Stimulated activated naive CD8-positive, alpha-beta T cell treated with anti-CD3 and anti-CD28 coated beads, Interleukin-15, amount 100 ng/mL, for 72 hours (primary cell): ENCODE results near the gene CLEC5A.
"Not testable (repeated sequence)": the region's sequence is repeated elsewhere in the genome, so short reads cannot be mapped to it uniquely, and the experiment has no call there.

Experiments
- ATAC-seq: fragments of 150-1000 bp; cut with Tn5 transposase; 2 replicates; pipeline ENCODE4 v1.10.0; 2021; ENCODE audit warnings: mild to moderate bottlenecking, moderate library complexity
- DNase-seq, 2 donors: peaks; one replicate each; pipeline ENCODE4 v3.0.0; 2021 to 2022
- H3K27ac Mint-ChIP-seq, 2 donors: one replicate each; pipeline ENCODE4 v1.8.0; 2022; ENCODE audit warnings: mild to moderate bottlenecking in 2 of 2, mixed read lengths in 2 of 2, moderate library complexity in 2 of 2
- H3K27me3 Mint-ChIP-seq: one replicate; pipeline ENCODE4 v1.8.0; 2022; ENCODE audit warnings: mixed read lengths
- H3K4me1 Mint-ChIP-seq: one replicate; pipeline ENCODE4 v1.8.0; 2022; ENCODE audit warnings: mild to moderate bottlenecking, mixed read lengths
- H3K4me3 Mint-ChIP-seq, 2 donors: one replicate each; pipeline ENCODE4 v1.8.0; 2022; ENCODE audit warnings: mild to moderate bottlenecking in 2 of 2, mixed read lengths in 2 of 2, moderate library complexity in 1 of 2
- H3K9me3 Mint-ChIP-seq, 2 donors: one replicate each; pipeline ENCODE4 v1.8.0; 2022; ENCODE audit warnings: mixed read lengths in 2 of 2

The CLEC5A gene

DNA sequence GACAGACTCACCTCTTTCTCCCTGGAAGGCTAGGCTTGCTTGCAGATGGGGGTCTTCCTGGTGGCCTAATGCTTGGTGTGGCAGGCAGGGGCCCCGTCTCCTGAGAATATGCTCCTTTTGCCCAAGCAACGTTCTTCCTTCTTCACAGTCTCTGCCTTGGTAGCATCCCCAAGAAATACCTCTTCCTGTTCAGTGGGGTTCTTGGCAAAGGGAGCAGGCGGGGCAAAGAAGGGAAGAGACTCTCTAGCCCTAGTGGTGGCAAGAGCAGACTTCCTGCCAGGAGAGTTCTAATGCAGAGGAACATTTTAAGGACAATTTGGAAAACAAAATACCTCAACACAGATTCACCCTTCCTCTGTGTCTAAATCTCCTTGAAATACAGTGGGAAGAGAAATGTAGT lies at the start of gene CLEC5A:
Gene CLEC5A (minus strand): TSS at position 179 of the 400 bp plus-strand sequence. CDS start 682 bp downstream, outside the sequence.
- Mint-ChIP-seq H3K9me3 (no peaks in the 10 kb centered on the region), H3K27me3 (peaks cover 6% of the 10 kb centered on the region), H3K27ac (no peak within 1 kb of the TSS), H3K4me3 (no peak within 1 kb of the TSS), H3K4me1 (no peaks in the 10 kb centered on the region)
- ATAC-seq (no peak), DNase-seq (no peak)

GRCh38 chr7:141993354-141993753 lies 46.6 kb upstream of the CLEC5A start:
- H3K27ac Mint-ChIP-seq = no peak overlapping the region

GRCh38 chr7:141992688-141993087 lies 45.9 kb upstream of the CLEC5A start:
- no peak overlapping the region for H3K27ac Mint-ChIP-seq
- DNase-seq (no peak), ATAC-seq (no peak)
- no peaks in the 10 kb centered on the region for H3K4me1 Mint-ChIP-seq
- no peaks in the 10 kb centered on the region for H3K27me3 Mint-ChIP-seq
- H3K4me3 Mint-ChIP-seq = no peak overlapping the region
- no peaks in the 10 kb centered on the region for H3K9me3 Mint-ChIP-seq

More at GRCh38 chr7:141993354-141993753, 46.6 kb upstream of the CLEC5A start:
- H3K9me3 Mint-ChIP-seq = no peaks in the 10 kb centered on the region
- ATAC-seq (no peak), DNase-seq (no peak)
- no peaks in the 10 kb centered on the region for H3K27me3 Mint-ChIP-seq
- H3K4me3 Mint-ChIP-seq = no peak overlapping the region
- no peaks in the 10 kb centered on the region for H3K4me1 Mint-ChIP-seq

DNA sequence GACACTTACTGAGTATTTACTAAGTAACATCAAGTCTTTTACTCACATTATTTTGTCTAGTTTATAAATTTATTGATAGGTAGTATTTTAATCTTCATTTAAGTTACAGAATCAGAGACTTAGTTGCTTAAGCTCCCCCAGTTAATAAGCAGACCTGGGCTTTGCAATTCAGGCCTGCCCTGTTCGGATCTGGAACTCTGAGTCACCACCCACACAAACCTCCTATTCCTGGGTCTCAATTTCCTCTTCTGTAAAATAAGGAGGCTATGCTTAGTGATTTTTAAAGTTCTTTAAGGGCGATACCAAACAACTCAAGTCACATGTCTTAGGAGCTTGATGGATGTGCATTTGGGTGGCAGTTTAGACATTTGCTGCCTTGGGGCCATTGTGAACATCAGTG lies 45.4 kb upstream of the CLEC5A start:
- H3K4me1 Mint-ChIP-seq = no peaks in the 10 kb centered on the region
- no peak overlapping the region for H3K27ac Mint-ChIP-seq
- no peaks in the 10 kb centered on the region for H3K9me3 Mint-ChIP-seq
- DNase-seq (no peak), ATAC-seq (no peak)
- H3K27me3 Mint-ChIP-seq = no peaks in the 10 kb centered on the region
- no peak overlapping the region for H3K4me3 Mint-ChIP-seq

DNA sequence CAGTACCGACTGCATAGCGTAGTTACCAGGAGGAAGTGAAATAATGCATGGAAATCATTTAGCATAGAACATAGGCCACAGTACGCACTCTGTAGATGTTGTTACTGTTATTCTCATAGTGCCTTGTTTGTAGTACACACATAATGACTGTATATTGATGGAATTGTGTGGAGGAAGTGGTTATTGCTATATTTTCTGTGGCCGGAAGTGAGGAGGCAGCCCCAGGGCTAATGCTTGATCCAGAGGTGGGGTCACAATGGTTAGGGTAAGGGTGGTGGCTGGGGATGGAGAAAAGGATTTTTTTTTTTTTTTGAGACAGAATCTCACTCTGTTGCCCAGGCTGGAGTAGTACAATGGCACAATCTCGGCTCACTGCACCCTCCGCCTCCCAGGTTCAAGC lies 44.4 kb upstream of the CLEC5A start:
- no peak overlapping the region for H3K27ac Mint-ChIP-seq
- no peak for ATAC-seq

DNA sequence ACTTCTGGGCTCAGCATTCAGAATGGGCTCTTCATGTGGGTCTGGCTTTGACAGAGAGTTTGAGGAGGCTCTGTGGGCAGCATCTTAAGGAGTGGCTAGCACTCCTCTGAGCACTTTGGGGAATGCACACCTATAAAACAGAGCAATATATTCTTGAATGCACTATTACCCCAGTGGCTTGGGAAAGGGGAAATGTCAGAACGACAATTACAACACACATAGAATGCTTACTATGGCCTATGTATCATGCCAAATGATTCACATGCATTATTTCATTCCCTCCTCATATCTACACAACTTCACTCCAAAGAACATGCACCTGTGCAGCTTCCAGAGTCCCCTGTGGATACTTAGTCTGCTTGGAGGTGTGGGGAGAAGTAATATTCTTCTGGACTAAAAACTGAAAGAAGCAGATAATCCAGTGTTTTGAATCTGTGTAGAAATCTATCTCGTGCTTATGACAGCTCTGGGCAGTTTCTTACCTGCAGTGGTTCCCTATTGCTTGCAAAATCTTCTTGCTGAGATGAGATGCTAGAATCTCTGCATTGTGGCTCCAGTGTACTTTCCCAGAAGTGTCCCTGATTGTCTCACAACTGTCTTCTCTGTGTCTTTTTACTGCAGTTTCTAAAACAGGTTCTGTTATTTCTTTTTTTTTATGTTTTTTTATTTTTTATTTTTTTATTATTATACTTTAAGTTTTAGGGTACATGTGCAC lies 43.4 kb upstream of the CLEC5A start:
- H3K27ac Mint-ChIP-seq = no peak overlapping the region
- no peaks in the 10 kb centered on the region for H3K27me3 Mint-ChIP-seq

More for the DNA sequence above, 44.4 kb upstream of the CLEC5A start:
- H3K27me3 Mint-ChIP-seq = no peaks in the 10 kb centered on the region
- H3K4me3 Mint-ChIP-seq = no peak overlapping the region
- no peaks in the 10 kb centered on the region for H3K4me1 Mint-ChIP-seq
- DNase-seq = no peak
- H3K9me3 Mint-ChIP-seq = no peaks in the 10 kb centered on the region

DNA sequence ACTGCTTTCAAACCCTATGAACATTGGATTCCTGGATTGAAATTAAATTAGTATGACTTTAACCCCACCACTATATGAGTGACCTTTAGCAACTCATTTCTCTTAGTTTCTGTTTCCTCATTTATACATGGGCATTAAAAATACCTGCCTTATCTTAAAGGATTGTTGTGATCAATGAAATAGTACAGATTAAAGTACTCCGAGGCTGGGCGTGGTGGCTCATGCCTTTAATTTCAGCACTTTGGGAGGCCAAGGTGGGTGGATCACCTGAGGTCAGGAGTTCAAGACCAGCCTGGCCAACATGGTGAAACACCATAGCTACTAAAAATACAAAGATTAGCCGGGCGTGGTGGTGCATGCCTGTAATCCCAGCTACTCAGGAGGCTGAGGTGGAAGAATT lies 41.0 kb upstream of the CLEC5A start:
- not testable (repeated sequence) for H3K4me1 Mint-ChIP-seq

More for the DNA sequence above, 43.4 kb upstream of the CLEC5A start:
- H3K4me3 Mint-ChIP-seq = no peak overlapping the region
- no peak for ATAC-seq
- no peak for DNase-seq
- no peaks in the 10 kb centered on the region for H3K9me3 Mint-ChIP-seq
- no peaks in the 10 kb centered on the region for H3K4me1 Mint-ChIP-seq

GRCh38 chr7:141986923-141987322 lies 40.1 kb upstream of the CLEC5A start:
- Mint-ChIP-seq H3K4me1 (no peaks in the 10 kb centered on the region), H3K27me3 (no peaks in the 10 kb centered on the region), H3K27ac (no peak overlapping the region), H3K9me3 (no peaks in the 10 kb centered on the region), H3K4me3 (no peak overlapping the region)
- no peak for DNase-seq
- no peak for ATAC-seq

More for the DNA sequence above, 41.0 kb upstream of the CLEC5A start:
- DNase-seq, H3K27ac Mint-ChIP-seq, ATAC-seq, H3K4me3 Mint-ChIP-seq, H3K9me3 Mint-ChIP-seq, H3K27me3 Mint-ChIP-seq: not testable (repeated sequence)

DNA sequence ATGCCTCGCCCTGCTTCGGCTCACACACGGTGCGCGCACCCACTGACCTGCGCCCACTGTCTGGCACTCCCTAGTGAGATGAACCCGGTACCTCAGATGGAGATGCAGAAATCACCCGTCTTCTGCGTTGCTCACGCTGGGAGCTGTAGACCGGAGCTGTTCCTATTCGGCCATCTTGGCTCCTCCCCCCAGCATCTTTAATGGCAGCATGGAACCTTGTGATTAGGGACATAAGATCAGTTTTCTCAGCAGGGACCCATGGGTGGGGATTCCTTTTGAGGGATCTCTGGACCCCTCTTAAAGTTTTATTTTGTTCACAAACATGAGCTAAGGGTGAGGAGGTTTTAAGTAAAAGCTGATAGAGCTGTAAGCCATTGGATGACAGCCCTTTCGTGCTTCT lies 39.2 kb upstream of the CLEC5A start:
- H3K27me3 Mint-ChIP-seq, H3K4me3 Mint-ChIP-seq, DNase-seq, H3K4me1 Mint-ChIP-seq, ATAC-seq, H3K9me3 Mint-ChIP-seq: not testable (repeated sequence)
- peak overlapping the region in 1 of 2 donors; percentile 76 for H3K27ac Mint-ChIP-seq

DNA sequence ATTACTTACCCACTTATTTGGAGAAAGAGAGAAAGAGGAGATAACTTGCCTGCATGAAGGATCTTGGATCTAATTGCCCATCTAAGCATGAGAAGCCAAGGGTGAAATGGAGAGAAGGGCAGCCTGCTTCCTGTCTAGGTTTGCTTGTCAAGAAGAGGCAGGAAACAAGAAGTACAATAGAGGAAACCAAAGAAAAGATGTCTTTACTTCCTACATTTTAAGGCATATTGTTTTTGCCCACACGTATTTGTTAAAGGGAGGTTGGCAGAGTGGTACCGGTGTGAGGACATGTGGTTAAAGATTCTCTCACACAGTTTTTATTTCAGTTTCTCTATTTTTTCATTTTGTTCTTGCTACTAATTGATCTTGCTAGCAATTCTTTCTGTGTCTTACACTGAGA lies 32.8 kb upstream of the CLEC5A start:
- peaks cover 12% of the 10 kb centered on the region for H3K4me1 Mint-ChIP-seq
- no peaks in the 10 kb centered on the region for H3K27me3 Mint-ChIP-seq
- no peaks in the 10 kb centered on the region for H3K9me3 Mint-ChIP-seq
- ATAC-seq = no peak
- no peak for DNase-seq
- H3K4me3 Mint-ChIP-seq = no peak overlapping the region
- H3K27ac Mint-ChIP-seq = no peak overlapping the region

DNA sequence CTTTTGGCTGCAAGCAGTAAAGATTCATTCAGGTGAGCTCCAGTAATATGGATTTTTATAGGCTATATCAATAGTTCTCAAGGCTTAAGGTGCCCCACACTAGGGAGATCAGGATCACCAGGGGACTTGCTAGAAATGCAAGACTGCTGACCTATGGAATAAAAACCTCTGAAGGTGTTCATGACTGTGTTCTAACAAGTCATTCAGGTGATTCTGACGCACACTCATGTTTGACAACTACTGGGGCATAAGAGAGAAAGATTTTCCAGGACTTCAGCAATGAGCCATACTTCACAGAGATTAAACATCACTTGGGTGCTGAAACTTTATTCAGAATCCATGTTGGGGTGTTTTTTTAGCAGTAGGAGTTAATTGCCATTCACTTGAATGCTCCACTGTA lies 31.6 kb upstream of the CLEC5A start:
- DNase-seq = no peak
- Mint-ChIP-seq H3K4me1 (peaks cover 12% of the 10 kb centered on the region), H3K27me3 (no peaks in the 10 kb centered on the region), H3K9me3 (no peaks in the 10 kb centered on the region), H3K27ac (no peak overlapping the region), H3K4me3 (no peak overlapping the region)
- ATAC-seq = no peak

- no peak for ATAC-seq
- peaks cover 12% of the 10 kb centered on the region for H3K4me1 Mint-ChIP-seq
- H3K27ac Mint-ChIP-seq = peak overlapping the region in 1 of 2 donors; percentile 54
- H3K27me3 Mint-ChIP-seq = no peaks in the 10 kb centered on the region
- DNase-seq = no peak
- peak overlapping the region; percentile 82 to 87 for H3K4me3 Mint-ChIP-seq
- H3K9me3 Mint-ChIP-seq = no peaks in the 10 kb centered on the region
Measured at GRCh38 chr7:141976524-141977245, 29.9 kb upstream of the CLEC5A start.

DNA sequence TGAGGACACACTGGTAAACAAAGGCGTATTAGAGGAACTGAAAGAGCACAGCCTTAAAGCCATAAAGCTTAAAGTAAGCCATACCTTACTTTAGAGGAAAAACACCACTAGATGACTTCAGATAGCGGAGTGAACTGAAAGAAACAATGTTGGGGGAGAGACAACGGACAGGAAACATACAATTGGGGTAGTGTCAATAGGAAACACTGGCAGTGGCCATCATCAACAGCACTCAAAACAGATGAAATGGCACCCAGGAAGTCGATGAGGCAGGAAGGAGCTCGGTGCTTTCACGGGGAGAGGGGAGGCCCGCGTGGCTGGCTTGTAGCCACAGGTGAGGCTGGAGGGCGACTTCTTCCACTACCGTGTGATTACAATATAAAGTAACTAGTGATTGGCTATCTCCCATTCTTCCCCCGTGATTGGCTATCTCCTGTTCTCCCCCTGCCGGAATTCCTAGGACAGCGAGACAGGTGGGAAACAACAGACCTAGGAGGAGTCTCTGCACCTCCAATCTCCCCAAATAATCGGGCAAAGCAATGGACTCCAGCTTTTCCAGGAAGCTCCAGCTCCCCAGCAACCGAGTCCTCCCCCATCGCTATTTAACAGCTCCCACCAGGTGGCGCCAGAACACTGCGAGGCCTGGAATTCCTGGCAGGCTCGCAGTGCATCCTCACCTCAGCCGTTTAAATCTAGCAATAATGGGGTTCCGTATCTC lies 29.2 kb upstream of the CLEC5A start:
- Mint-ChIP-seq H3K27ac (peak overlapping the region in 1 of 2 donors; percentile 92), H3K4me1 (peaks cover 12% of the 10 kb centered on the region), H3K9me3 (no peaks in the 10 kb centered on the region), H3K27me3 (no peaks in the 10 kb centered on the region), H3K4me3 (peak overlapping the region; percentile 82 to 87)
- ATAC-seq = peak; percentile 90
- DNase-seq = peak; percentile 62 to 70

DNA sequence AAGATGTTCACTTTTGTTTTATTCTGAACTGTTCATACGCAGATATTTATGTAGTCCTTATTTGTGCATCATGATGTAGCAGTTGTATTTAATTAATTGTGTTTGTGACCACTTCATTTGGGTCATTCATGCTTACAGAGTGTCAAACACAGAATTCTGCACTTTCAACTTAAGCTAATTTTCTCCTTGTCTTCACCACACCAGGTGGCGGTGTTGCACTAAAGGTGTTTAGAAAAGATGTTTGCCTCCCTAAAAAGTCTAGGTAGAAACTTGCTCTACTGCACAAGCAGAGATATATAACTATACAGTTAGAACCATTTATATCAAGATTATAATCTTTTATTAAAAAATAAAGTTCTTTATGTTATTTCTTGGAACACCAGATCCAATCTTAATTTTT lies 28.1 kb upstream of the CLEC5A start:
- DNase-seq = no peak
- H3K9me3 Mint-ChIP-seq = no peaks in the 10 kb centered on the region
- H3K27ac Mint-ChIP-seq = no peak overlapping the region
- no peaks in the 10 kb centered on the region for H3K27me3 Mint-ChIP-seq
- no peak overlapping the region for H3K4me3 Mint-ChIP-seq
- ATAC-seq = no peak
- peaks cover 12% of the 10 kb centered on the region for H3K4me1 Mint-ChIP-seq

DNA sequence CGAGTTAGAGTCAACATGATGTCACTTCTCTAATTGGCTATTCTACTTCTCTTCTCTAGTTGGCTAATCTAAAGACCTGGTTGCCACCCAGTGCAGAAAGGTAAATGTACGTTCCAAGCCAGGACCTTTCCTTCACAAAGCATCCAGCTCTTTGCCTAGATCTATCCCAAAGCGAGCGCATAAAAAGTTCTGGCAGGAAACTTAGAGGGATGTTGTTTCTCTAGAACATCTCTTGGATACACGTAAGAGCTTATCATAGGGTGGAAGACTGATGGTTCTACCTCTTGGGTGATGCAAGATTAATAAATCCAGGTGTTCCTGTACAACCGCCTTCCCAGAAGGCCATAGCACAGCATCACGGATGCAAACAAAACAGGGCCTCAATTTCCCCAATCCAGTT lies 26.9 kb upstream of the CLEC5A start, which contains the start of gene TAS2R38:
Gene TAS2R38 (minus strand): TSS at position 101 of the 400 bp plus-strand sequence. CDS start 84 bp downstream, at position 17.
- peaks cover 12% of the 10 kb centered on the region for H3K4me1 Mint-ChIP-seq
- H3K9me3 Mint-ChIP-seq = no peaks in the 10 kb centered on the region
- H3K27ac Mint-ChIP-seq = peak within 1 kb of the TSS in 1 of 2 donors; percentile 72
- no peak within 1 kb of the TSS for H3K4me3 Mint-ChIP-seq
- ATAC-seq (no peak), DNase-seq (no peak)
- H3K27me3 Mint-ChIP-seq = no peaks in the 10 kb centered on the region
